Inferior parietal cortex (tissue), 1 donor: Measurements from ENCODE around the gene COL1A2.

ENCODE experiments used
- DNase-seq: peaks from one replicate; pipeline ENCODE4 v3.0.0-alpha.2; 2016; ENCODE audit errors: extremely low spot score

COL1A2 gene

DNA sequence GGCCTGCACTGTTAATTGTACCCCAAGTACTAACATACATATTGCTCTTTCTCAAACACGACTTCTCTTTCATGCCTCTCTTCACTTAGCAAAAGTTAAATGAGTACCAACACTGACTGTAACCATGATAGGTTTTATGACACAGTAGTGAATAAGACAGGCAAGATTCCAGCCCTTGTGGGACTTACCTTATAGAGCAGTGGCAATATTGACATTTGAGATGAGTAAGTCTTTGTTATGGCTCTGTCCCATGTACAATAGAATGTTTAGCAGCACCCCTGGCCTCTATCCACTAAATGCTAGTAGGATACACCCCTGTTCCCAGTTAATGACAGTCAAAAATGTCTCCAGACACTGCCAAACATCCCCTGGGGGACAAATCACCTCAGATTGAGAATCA lies 11.9 kb upstream of the COL1A2 start:
- no peak for DNase-seq

DNA sequence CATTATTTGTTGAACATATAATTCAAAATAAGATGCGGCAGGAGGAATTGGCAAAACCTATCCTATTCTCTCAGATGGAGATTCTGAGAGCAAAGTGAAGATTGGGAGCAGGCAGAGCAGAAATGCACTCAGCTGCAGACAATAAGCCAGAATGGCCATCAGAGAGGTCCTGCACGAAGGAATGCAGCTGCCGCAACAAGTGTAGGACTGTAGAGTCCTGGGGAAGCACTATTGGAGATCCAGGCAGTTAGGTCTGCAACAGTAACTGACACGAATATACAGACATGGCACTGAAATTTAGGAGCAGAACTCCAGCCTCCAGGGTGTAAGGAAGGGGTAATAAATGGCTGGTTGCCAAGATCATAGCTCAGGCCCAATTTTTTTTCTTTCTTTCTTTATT lies 10.4 kb upstream of the COL1A2 start:
- DNase-seq = no peak

DNA sequence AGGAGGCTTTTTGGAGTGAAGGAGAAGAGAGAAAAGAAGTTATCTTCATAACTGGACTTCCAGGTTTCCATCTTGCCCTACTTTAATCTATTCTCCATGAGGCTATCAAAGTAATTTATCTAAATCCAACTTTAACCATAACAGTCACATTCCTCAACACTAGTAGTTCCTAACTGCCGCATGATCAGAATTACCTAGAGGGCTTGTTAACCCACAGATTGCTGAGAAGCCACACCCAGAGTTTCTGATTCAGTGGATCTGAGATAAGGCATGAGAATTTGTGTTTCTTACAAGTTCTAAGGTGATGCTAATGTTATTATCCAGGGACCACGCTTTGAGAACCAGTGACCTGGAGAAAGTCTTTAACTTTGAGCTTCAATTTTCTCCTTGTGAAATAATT lies 8.3 kb upstream of the COL1A2 start:
- DNase-seq = no peak

DNA sequence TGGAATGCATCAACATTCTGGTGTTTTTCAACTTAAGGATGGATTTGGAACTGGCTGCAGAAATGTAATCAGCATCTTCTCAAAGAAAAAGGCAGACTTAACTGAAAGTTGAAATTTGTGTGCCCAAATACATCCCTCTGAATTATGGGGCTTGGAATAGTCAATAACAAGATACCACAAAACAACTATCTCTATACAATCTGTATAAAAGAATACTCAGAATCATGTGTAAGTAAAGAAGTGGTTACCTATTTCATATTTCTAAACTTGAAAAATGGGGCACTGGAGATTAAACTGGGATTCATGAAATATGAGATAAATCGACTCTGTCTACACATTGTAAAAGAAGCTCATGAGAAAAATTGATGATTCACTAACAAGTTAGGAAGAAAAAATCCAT lies 6.2 kb upstream of the COL1A2 start:
- DNase-seq = no peak

DNA sequence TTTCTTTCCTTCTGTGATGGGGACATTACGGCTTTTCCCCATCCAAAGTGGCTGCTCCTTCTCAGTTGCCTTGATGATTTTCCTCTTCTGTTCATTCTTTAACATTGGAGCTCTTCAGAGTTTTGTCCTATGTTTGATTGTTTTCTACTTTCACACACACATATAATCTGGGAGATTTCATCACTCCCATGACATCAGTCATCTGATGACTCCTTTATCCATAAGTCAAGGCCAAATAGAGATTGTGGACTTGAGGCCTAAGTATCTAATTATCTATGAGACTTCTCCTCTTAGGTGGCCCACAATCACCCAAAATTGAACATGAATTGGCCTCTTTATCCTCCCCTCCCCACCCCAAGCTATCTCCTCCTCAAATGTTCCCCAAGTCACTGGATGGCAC lies 5.3 kb upstream of the COL1A2 start:
- DNase-seq = no peak

DNA sequence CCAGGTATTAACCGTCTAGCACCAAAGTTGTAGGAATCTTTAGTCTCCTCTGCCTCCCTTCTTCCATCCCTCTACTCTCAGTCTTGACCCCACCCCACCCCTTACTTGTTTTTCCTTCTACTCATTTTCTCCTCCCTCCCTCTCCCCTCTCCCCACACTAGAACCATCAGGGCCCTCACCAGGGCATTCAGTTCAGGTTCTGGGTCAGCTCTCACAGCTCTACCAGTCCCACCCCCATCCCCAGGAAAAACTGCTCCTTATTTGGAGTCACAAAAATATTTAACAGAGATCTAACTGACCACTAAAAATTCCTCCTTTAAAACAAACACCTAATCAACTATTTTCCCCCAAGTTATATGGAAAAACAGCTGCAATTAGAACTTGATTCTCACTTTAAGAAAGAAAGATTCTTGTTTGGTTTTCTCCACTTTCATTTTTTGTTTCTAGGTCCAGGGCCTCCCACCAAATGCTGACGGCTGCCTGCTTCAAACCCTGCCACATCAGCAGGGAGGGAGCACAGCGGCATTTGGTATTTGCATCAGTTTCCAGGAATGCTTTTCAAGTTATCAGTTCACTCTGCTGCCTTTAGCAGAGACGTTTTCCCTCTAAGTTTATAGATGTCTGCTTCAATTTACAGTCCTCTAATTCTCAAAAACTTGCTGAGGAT lies 2.8 kb upstream of the COL1A2 start:
- no peak for DNase-seq

DNA sequence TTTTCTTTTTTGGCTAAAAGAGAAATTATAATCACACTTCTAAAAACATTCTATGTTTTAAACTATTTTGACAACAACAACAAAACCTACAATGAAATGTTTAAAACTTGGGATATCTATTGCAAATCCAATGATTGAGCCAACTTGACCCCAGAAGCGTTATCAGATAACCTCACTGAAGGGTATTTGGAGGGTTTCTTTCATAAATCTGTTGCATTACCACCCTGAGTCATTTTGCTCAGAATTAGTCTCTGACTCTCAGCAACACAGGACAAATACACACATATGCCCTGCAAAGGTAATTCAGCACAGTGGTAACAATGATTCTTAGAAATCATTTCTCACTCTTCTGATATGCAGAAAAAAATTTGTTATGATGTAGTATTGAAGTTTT lies 2.3 kb upstream of the COL1A2 start:
- no peak for DNase-seq

DNA sequence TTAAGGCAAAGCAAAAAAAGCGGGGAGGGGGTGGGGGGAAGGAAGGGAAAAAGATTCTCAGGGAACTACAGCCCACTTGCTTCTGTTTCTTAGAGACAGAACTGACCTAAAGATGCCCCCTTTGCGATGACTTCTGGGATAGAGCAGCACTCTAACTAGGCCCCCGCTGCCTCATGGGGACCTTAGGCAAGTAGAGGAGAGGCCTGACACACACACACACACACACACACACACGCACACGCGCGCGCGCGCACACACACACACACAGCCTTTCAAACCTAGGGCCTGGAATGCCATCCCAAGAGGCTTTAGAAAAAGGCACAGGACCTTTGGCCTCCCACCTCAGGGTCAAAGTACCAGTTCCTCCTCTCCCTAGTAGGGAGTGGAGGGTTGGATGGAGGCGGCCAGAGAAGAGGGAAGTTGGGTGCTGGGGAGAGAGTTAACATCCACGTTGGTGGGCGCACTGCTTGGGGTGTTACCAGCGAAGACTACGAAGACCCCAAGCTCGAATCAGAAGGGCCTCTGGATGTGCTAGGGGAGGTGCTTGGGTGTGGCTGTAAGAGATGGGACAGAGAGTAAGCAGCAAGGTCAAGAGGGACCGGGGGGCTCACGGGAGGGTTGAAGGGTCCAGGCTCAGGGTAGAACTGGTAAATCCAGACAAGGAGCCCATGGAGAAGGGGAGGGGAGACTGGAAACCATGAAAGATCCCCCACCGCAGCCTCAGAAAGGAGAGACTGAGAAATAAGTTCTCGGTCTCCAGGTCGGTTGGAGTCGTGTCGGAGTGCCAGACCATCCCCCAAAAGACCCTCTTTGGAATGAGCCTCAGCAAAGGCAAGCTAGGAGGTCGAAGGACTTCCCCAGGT lies 1.2 kb upstream of the COL1A2 start:
- DNase-seq = no peak

DNA sequence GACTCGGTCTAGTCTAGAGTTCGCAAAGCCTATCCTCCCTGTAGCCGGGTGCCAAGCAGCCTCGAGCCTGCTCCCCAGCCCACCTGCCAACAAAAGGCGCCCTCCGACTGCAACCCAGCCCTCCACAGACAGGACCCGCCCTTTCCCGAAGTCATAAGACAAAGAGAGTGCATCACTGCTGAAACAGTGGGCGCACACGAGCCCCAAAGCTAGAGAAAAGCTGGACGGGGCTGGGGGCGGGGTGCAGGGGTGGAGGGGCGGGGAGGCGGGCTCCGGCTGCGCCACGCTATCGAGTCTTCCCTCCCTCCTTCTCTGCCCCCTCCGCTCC lies 622 bp upstream of the COL1A2 start:
- DNase-seq = no peak

DNA sequence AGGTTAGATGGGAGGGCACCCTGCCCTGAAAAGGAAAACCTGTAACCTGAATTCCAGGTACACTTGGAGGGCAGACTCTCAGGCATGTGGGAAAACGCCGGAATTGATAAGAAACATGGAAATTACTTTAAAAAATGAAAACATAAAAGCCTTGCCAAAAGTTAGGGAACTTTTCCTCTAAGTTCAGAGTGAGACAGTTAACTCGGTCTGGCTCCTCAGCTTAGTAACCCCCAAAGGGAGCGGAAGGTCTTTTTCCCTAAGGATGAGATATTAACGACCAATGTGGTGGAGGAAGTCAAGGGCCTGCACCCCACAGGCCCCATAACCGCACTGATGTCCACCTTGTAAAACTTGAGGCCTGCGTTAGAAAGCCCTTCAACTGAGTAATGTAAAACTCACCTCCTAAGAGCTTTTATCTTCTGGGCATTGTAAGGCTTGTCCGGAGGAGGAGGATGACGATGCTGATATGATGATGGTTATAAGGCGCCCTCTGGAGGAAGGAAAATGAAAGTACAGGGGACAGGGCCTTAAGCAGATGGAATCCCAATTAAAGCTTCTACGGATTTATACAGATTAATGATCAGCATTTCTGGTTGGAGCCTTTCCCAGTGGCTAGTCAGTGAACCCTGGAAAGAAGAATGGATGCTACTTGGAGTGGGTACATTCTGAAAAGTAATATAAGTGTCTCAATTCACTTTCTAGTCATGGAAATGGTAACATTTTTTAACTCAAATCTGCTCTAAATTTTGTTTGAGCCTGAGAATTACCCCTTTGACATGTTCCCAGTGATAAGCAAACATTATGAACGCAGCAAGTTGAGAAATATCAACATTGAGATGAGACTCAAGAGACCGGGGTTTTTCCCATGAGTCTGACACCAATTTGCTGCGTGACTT lies 694 bp downstream of the COL1A2 start:
- DNase-seq = peak; percentile 58

DNA sequence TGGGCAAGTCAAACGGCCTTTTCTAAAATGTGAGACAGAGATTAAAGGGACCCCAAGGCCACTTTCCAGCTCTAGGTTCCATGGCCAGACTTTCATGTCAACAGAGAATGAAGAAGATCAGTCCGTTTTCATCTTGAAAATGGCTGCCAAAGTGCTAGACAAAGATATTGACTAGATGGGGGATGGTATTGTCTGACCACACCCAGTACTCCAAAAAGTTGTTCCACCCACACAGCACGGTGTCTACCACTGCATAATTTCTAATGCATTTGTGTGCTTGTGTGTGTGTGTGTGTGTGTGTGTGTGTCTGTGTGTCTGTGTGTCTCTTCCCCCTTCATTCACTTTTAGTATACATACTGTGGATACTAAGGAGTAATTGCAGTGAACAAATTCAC lies 1.3 kb downstream of the COL1A2 start:
- DNase-seq = no peak

DNA sequence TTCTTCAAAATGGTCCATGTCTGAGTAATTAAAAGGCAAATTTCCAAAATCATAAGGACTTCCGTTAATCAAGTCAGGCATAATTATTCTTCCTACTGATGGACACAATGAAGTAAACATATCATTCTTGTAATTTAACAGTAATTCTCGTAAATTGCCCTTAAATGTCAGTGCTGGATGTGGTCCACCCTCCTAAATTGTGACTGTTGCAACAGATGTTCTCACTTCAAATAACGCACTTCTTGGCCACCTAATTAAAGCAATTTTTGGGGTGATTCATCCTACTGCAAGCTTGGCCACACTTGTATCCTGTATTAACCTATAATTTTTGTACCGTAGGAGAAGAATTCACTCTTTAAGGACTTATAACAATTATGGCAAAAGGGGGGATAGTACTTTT lies 1.9 kb downstream of the COL1A2 start:
- no peak for DNase-seq

DNA sequence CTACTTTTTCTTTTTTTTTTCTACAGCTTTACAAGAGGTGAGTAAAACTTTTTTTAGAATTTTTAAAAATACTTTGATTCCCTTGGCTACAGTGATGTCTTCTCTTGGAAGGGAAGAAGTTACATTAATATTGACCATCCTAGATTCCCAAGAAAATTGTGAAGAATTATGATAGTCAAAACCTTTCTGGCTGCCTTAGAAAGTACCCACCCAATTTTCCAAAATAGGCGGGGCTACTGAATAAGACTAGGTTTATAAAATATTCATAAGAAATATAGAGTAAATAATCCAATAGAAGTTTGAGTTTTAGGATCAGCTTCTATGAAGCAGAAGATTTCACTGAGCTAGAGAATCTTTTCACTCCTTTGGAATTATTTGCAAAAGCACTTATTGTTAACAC lies 3.0 kb downstream of the COL1A2 start:
- no peak for DNase-seq

DNA sequence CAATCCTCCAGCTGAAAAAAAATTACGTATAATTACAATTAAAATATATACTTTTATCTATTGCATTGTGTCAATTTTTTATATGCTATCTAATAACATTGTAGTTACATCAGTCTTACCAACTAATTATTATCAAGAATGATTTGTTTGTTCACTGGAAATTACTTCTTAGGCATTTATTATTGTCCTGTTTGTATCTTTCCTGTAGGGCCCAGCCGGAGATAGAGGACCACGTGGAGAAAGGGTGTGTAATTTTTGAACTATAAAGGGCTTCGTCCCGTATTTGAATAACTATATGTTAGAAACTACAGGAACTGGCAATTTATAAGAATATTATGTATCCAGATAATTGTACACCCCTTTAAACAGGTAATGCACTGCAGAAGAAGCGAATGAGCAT lies 4.1 kb downstream of the COL1A2 start:
- no peak for DNase-seq

DNA sequence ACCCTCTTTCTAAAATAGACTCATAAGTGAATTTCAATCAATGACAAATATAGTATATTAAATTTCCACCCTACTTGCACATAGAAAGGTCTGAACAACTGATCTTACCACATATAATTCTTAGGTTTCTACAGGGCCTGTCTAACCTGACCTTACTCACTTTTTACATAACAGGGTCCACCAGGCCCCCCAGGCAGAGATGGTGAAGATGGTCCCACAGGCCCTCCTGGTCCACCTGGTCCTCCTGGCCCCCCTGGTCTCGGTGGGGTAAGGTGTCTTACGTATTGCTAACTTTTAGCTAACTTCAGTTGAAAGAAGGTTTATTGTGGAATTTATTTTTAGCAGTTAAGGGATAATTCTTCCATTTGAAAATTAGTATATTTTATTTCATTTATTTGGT lies 5.3 kb downstream of the COL1A2 start:
- DNase-seq = no peak

DNA sequence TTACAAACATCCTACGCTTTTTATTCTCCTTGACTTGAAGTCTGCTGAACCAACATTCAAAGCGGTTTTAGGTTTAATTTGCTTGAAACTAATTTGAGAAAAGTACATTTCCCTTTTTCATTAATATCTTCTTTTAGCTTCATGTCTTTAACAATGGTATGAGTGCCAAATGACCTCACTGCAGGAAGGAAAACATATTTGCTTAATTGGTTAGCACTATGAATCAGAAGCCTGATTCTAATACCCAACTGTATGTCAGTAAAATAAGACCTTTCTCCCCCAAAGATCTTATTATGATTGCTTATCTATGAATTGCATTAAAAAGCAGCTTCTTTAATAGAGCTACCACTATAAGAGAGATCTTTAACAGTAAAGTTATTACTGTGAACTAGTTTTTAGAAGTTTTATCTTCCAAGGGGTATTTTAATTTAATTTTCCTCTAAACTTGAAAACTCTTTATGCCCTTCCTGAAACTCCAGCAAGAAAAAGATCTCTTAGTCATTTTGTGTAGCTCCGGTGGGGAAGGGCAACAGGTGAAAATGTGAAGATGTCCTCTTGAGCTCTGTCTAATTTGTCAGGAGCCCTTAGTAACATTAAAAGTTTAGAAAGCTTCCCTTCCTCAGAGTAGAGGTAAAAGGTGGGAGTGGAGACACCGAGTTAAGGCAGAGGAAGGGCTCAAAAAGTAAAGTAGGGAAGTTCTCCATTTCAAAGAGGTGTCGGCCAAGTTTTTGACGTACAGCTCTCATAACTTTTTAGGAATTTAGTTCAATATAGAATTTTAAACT lies 6.1 kb downstream of the COL1A2 start:
- no peak for DNase-seq

DNA sequence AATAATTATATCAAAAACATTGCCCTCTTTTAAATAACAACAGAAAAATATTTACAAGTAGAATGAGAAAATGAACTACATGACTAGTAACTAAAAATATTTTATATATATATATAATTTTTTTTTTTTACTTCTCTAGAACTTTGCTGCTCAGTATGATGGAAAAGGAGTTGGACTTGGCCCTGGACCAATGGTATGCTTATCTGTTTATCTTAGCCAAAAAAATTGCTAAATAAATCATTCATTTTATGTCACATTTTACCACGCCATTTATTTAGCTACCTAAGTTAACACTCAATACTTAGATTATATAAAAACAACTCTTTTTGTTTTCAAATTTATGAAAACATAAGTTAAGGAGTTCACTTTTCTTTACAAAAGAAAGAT lies 6.7 kb downstream of the COL1A2 start:
- DNase-seq = no peak

DNA sequence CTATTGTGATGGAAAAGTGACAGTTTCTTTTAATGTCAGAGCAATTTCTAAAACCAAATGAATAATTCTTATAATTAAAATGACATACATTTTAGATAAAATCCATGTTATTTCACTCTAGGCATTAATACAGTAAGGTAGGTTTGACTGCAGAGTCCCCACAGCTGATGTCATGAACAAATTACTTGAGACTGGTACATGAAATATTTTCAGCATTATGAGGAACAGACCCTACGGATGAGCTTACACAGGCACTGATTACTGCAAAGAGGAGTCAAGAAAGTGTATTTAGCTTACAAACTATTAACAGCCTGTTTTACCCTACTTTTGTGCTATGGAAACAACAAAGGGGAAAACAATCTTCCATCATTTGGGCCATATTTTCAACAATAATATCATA lies 8.9 kb downstream of the COL1A2 start:
- no peak for DNase-seq

DNA sequence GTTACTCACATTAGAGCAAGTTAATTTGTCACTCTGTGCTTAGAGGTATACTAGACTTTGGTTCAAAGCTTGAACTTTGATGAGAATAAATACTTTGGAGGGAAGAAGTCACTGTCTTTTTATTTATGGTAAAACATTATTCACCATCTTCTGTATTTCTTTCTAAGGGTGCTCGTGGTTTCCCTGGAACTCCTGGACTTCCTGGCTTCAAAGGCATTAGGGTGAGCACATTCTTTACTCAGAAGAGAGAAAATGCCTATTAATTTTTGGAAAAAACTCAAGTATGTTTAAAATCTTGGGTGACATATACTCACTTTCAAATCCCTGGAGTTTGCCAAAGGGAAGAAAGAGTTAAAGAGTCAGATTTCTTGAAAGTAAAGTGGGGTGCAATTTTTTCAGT lies 10.8 kb downstream of the COL1A2 start:
- DNase-seq = no peak

DNA sequence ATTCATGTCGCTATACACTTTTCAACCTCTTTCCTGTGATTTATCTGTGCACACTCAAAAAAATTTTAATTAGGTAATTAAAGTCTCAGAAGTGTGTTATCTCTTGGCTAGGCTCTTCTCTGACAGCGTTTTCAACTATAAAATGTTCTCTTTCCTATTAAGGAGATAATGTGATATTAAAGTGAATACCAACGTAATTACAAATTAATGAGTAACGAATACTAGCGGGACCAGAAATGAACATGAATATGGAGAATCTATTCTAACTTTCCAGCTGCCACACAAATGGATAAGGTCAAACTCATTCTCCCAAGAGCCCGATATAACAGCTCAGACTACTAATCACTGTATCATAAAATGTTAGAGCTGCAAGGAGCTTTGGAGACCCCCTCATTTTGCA lies 12.0 kb downstream of the COL1A2 start:
- DNase-seq = no peak

DNA sequence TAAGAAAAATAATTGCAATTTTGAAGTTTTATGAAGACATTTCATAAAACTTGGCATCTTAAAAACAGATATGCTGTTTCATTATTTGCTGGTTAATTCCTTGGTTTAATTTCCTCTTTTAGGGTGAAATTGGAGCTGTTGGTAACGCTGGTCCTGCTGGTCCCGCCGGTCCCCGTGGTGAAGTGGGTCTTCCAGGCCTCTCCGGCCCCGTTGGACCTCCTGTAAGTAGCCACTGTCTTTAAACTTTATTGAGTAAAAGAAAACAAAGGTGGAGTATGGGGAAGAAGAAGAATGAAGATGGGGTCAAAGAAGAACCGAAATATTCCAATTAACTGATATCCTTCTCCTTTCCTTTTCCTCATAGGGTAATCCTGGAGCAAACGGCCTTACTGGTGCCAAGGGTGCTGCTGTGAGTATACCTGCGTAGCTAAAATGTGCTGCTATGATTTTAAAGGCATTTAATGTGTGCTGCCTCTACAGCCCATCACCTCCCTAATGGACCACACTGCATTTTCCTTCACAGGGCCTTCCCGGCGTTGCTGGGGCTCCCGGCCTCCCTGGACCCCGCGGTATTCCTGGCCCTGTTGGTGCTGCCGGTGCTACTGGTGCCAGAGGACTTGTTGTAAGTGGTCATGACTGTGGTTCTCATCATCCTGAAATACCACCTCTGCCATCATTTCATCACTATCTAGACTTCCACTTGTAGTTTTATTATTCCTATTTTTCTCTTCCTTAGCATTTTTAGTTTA lies 14.7 kb downstream of the COL1A2 start:
- DNase-seq = no peak
